Measurements from ENCODE around the gene YJEFN3.

Gene YJEFN3

GRCh38 chr19:19537075-19538048 is 8.7 kb downstream of the YJEFN3 start:
- no peak for DNase-seq (ENCODE audit: low read depth in 2 of 3, low spot score in 2 of 3)

GRCh38 chr19:19538061-19538784 is 9.5 kb downstream of the YJEFN3 start, which contains the start of gene CILP2:
CILP2 (plus strand) TSS chr19:19538265; CDS start chr19:19538350, 85 bp downstream.
- no peak for DNase-seq (ENCODE audit: low read depth in 2 of 3, low spot score in 2 of 3)

DNA sequence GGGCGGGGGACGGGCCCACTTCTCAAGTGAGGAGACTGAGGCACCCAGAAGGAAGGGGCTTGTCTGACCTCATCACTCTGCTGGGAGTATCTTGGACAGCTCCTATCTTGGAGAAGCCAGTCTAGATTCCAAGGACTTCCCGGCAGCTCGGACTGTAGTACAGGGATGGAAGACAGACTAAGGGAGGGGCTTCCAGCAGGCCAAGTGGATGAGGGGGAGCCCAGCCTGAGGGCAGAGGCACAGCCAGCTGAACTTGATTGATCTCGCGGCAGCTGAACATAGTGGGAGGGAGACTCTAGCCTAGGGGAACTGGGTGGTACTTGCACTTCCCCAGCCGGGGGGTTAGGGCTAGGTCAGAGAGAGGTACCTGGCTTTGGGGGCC is 10.1 kb downstream of the YJEFN3 start:
- DNase-seq (ENCODE audit: low read depth in 2 of 3, low spot score in 2 of 3), result no peak

GRCh38 chr19:19539698-19540063 is 11.0 kb downstream of the YJEFN3 start:
- no peak for DNase-seq (ENCODE audit: low read depth in 2 of 3, low spot score in 2 of 3)

GRCh38 chr19:19540064-19540714 is 11.5 kb downstream of the YJEFN3 start:
- peak in 2 of 3 experiments; percentile 38 to 71 for DNase-seq (ENCODE audit: low read depth in 2 of 3, low spot score in 2 of 3)

DNA sequence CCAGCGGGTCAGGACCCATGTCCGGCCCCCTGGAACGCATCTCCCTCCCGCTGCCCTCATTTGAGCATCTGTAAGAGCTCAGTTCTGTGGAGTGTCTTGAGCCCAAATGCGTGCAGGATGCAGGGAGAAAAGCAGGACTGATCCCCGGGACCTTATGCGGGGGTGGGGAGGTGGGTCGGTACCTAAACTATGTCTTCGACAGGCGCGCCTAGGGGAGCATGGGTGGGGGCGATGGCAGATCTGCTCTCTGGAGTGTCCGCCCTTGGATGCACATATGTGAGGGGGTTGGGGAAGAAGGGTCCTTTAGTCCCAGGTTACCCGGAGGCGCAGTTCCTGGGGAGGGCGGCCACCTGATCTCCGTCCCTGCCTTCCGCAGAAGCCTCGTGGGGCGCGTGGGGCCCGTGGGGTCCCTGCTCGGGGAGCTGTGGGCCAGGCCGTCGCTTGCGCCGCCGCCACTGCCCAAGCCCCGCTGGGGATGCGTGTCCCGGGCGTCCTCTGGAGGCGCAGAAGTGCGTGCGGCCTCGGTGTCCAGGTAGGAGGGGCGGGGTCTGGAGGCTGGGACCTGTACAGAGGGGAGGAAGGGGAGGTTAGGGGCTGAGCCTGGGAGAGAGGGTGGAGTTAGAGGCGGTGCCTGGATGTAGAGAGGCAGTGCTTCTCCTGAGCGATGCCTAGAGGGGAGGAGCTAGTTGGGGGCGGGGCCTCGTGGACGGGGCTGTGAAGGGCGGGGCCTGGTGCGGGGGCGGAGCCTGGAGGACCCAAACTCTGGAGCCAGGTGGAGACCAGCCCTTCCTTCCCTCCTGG is 12.2 kb downstream of the YJEFN3 start:
- DNase-seq (ENCODE audit: low read depth in 2 of 3, low spot score in 2 of 3), result peak in 1 of 3 experiments; percentile 71

GRCh38 chr19:19541616-19542015 is 12.9 kb downstream of the YJEFN3 start:
- no peak for DNase-seq (ENCODE audit: low read depth in 2 of 3, low spot score in 2 of 3)

GRCh38 chr19:19542507-19542906 is 13.8 kb downstream of the YJEFN3 start:
- no peak for DNase-seq (ENCODE audit: low read depth in 2 of 3, low spot score in 2 of 3)

DNA sequence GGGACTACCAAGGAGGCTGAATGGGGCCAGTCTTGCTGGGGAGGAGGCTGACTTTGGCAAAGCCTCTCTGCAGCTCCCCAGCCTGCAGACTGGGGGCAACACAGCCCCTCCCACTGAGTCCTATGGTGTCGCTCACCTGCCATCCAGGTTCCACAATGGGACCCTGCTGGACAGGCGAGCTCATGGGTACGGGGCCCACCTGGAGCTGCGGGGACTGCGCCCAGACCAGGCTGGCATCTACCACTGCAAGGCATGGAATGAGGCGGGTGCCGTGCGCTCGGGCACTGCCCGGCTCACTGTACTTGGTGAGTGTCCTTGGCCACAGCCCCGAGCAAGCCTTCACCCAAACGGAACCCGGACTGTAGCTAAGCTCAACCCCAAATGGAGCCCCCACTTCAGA is 14.4 kb downstream of the YJEFN3 start:
- no peak for DNase-seq (ENCODE audit: low read depth in 2 of 3, low spot score in 2 of 3)

DNA sequence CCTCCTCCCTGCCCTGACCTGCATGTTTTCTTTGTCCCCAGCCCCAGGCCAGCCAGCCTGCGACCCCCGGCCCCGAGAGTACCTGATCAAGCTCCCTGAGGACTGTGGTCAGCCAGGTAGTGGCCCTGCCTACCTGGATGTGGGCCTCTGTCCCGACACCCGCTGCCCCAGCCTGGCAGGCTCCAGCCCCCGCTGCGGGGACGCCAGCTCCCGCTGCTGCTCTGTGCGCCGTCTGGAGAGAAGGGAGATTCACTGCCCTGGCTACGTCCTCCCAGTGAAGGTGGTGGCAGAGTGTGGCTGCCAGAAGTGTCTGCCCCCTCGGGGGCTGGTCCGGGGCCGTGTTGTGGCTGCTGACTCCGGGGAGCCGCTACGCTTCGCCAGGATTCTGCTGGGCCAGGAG is 14.9 kb downstream of the YJEFN3 start:
- DNase-seq (ENCODE audit: low read depth in 2 of 3, low spot score in 2 of 3), result no peak

GRCh38 chr19:19544257-19544953 is 15.7 kb downstream of the YJEFN3 start:
- no peak for DNase-seq (ENCODE audit: low read depth in 2 of 3, low spot score in 2 of 3)

DNA sequence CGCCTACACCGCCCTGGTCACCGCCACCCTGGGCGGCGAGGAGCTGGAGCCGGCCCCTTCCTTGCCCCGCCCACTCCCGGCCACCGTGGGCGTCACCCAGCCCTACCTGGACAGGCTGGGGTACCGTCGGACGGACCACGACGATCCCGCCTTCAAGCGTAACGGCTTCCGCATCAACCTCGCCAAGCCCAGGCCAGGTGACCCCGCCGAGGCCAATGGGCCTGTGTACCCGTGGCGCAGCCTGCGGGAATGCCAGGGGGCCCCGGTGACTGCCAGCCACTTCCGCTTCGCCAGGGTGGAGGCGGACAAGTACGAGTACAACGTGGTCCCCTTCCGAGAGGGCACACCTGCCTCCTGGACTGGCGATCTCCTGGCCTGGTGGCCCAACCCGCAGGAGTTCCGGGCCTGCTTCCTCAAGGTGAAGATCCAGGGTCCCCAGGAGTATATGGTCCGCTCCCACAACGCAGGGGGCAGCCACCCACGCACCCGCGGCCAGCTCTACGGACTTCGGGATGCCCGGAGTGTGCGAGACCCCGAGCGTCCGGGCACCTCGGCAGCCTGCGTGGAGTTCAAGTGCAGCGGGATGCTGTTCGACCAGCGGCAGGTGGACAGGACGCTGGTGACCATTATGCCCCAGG is 16.4 kb downstream of the YJEFN3 start:
- no peak for DNase-seq (ENCODE audit: low read depth in 2 of 3, low spot score in 2 of 3)

DNA sequence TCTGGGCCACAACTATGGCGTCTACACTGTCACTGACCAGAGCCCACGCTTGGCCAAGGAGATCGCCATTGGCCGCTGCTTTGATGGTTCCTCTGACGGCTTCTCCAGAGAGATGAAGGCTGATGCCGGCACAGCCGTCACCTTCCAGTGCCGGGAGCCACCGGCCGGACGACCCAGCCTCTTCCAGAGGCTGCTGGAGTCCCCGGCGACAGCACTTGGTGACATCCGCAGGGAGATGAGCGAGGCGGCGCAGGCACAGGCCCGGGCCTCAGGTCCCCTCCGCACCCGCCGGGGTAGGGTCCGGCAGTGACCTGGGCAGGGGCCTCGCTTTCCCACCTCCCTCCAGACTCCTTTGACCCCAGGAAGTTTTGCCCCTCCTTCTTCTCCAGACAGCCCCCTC is 17.0 kb downstream of the YJEFN3 start:
- no peak for DNase-seq (ENCODE audit: low read depth in 2 of 3, low spot score in 2 of 3)

DNA sequence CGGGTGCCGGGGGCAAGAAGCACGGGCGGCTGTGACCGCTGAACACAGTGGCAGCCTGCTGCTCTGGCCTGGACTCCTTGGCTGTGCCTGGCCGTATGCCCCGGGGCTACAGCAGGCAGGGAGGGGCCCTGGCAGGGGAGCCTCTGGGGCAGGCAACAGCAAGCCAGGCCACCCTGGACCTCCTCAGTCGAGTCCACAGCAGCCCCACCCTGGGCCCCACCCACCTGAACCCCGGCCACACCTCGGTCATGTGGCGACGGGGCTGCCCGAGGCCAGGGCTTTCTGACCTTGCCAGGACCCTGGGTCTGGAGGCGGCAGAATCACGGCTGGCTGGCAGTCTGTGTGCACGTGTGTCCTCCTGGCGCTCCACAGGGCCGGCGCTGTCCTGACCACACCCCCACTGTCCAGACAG is 18.0 kb downstream of the YJEFN3 start:
- DNase-seq (ENCODE audit: low read depth in 2 of 3, low spot score in 2 of 3), result no peak

DNA sequence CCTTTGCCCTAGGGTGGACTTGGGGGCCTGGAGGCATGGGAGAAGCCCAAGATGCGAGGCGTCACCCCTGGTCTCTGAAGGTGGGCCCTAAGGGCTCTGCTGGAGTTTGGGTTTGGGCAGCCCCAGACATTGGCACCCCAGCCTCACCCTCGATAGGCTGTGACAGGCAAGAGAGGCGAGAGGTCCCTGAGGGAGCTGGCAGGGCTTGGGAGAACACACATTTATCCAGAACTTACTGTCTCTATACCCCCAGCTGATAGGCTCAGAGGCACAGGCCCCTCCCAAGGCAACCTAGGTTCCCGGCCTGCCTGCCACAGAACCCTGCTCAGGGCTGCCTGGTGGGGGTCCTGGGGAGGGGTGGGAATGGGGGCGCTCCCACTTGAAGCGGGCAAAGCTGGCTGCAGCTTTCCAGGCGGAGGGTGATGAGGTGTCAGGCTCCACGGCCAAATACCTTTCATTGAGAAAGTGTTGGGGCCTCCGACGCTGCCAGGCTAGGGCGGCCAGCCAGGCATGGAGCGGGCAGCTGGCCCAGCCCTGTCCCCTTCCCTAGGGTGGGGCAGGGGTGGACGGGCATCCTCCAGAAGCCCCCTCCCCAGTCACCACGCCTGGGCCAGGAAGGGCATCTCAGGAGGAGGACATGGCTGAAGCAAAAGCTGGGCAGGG is 19.1 kb downstream of the YJEFN3 start:
- no peak for DNase-seq (ENCODE audit: low read depth in 2 of 3, low spot score in 2 of 3)

- no peak for DNase-seq (ENCODE audit: low read depth in 2 of 3, low spot score in 2 of 3)
Measured at GRCh38 chr19:19548915-19549759, 20.4 kb downstream of the YJEFN3 start.

DNA sequence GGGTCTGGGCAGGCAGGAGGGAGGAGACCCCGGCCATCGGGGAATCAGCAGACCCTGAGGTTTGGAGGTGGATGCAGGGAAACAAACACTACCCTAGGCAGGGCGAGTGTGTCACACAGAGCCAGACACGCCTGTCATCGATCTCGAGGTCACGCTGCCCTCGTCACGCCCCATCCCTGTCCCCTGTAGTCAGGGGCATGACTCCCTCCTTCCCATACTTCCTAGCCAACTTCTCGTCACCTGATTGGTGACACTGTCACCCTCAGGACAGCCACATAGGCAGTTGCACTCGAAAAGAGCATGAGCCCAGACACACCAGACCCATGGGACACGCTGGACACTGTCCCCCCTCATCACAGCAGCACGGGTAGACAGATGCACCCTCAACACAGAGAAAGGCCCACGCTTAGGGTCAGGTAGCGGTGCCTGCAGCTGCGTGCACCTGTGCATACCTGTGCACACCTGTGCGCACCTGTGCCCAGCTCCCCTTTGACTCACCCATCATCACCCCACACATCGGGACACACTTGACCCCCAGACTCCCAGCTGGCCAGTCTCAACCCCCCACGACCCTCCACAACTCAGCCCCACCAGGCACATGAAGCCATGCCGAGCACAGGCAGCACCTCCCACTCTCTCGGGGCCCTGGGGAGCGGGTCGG is 21.2 kb downstream of the YJEFN3 start:
- no peak for DNase-seq (ENCODE audit: low read depth in 2 of 3, low spot score in 2 of 3)

GRCh38 chr19:19550485-19550929 is 21.8 kb downstream of the YJEFN3 start:
- DNase-seq (ENCODE audit: low read depth in 2 of 3, low spot score in 2 of 3), result no peak

Measured in activated CD8-positive, alpha-beta memory T cell treated with anti-CD3 and anti-CD28 coated beads for 48 hours (primary cell).